ENCODE results near the gene SCFD2. TPM values are rescaled to one million over a fixed set of nuclear protein-coding genes. Genes with fewer than 3 reads are reported as not detected.
"Not testable (repeated sequence)": the region's sequence is repeated elsewhere in the genome, so short reads cannot be mapped to it uniquely, and the experiment has no call there.

SCFD2 gene
- total and polyA plus RNA-seq, 2 of the 8 experiments (the other 6 are each of a cell fraction or from before 2014, with no cell fraction given) = 6.2 to 10.2 TPM

GRCh38 chr4:53177751-53178150 is 188.1 kb downstream of the SCFD2 start:
- H3K4me2 ChIP-seq (ENCODE audit: insufficient read depth in 1 of 2, low read depth in 2 of 2, low read length in 2 of 2); H4K5ac ChIP-seq (ENCODE audit: insufficient read length, low read depth, low read length); POLR2A ChIA-PET (ENCODE audit: partially characterized antibody); H3K27ac ChIP-seq (ENCODE audit: low read depth, low read length); H4K8ac ChIP-seq (ENCODE audit: extremely low read depth, insufficient read depth, low read length); H3K23me2 ChIP-seq (ENCODE audit: low read depth, low read length); H3K23ac ChIP-seq (ENCODE audit: insufficient read length); H3K18ac ChIP-seq (ENCODE audit: extremely low read depth, low read length); H2BK5ac ChIP-seq (ENCODE audit: low read depth, low read length); H2BK15ac ChIP-seq (ENCODE audit: low read length); H3K4me3 ChIP-seq (ENCODE audit: extremely low read depth in 1 of 4, insufficient read depth in 2 of 4, low read depth in 3 of 4, low read length in 4 of 4); H2BK120ac ChIP-seq (replicated peaks; ENCODE audit: low read depth, low read length); H4K20me1 ChIP-seq (replicated peaks in 1 of 2; ENCODE audit: control insufficient read depth in 1 of 2, insufficient read depth in 2 of 2, low read length in 2 of 2); H2BK20ac ChIP-seq (ENCODE audit: low read length); H3K27me3 ChIP-seq (replicated peaks in 1 of 4; ENCODE audit: control insufficient read depth in 3 of 4, extremely low read depth in 1 of 4, insufficient read depth in 3 of 4, low read length in 3 of 4); H3K4ac ChIP-seq (replicated peaks; ENCODE audit: insufficient read length, low read depth, low read length); H3K79me2 ChIP-seq (ENCODE audit: control insufficient read depth in 1 of 2, insufficient read depth in 2 of 2, low read length in 2 of 2); DNase-seq (ENCODE audit: low read depth in 1 of 2, low spot score in 2 of 2); H3K14ac ChIP-seq (ENCODE audit: insufficient read length); FAIRE-seq; H4K91ac ChIP-seq (replicated peaks; ENCODE audit: insufficient read length, low read length); H3K4me1 ChIP-seq (replicated peaks in 1 of 4; ENCODE audit: control insufficient read depth in 3 of 4, insufficient read depth in 4 of 4, low read length in 3 of 4); H3K36me3 ChIP-seq (ENCODE audit: control insufficient read depth in 2 of 4, insufficient read depth in 4 of 4, low read length in 3 of 4); H2AFZ ChIP-seq (ENCODE audit: low read length); H3K79me1 ChIP-seq (ENCODE audit: low read depth, low read length); H2AK5ac ChIP-seq (ENCODE audit: low read depth, low read length); H2BK12ac ChIP-seq (ENCODE audit: low read depth, low read length); H3K56ac ChIP-seq (replicated peaks; ENCODE audit: insufficient read length, low read depth, low read length); H3K9ac ChIP-seq (replicated peaks in 1 of 4; ENCODE audit: extremely low read depth in 1 of 4, low read depth in 3 of 4, low read length in 3 of 4): not testable (repeated sequence)
- H3K9me3 ChIP-seq (ENCODE audit: insufficient read depth in 2 of 2, low read depth in 1 of 2, low read length in 1 of 2) = peaks cover 12 to 14% of the 10 kb centered on the region in 2 experiments; a peak in 3 of 4 replicates
- CTCF ChIA-PET (ENCODE audit: partially characterized antibody) = interaction anchor here (0.7 kb wide), 1 partner anchor 21 kb away, joined by 3 read pairs; no protein-coding TSS in a partner anchor
- WGBS, 2 experiments (ENCODE audit: extremely low coverage in 1 of 2, insufficient coverage in 1 of 2, insufficient read length in 1 of 2, insufficient replicate concordance in 2 of 2, low coverage in 1 of 2, low lambda C conversion rate in 2 of 2, missing lambda C conversion rate in 1 of 2) = 90% methylated on average over 4 of the region's 4 CpGs; no CpG with 5 or more reads in 1 of the 2 experiments

Data from H1 (cell line).